ENCODE results near the gene PCDHB15.
"Not testable (repeated sequence)": the region's sequence is repeated elsewhere in the genome, so short reads cannot be mapped to it uniquely, and the experiment has no call there.

- not testable (repeated sequence) for TF ChIP-seq CTCF, POLR2A (IDR thresholded peaks at IDR 0.05)
Measured at GRCh38 chr5:141214583-141214982, 30.6 kb upstream of the PCDHB15 start.

Data from body of pancreas (tissue), 4 donors.